SK-N-SH (cell line): ENCODE measurements around the gene SYNJ2. TPM values are rescaled to one million over a fixed set of nuclear protein-coding genes. Genes with fewer than 3 reads are reported as not detected.

Experiments used
- CTCF ChIA-PET: fragments of 300-600, 350-600 bp; formaldehyde crosslinking; extraction: SDS; loops from one replicate; lab custom pipeline; 2021; lab: Yijun Ruan, JAX
- POLR2A ChIA-PET: fragments of 350-600 bp; sonication (Branson Sonifier 250); formaldehyde crosslinking; extraction: SDS; loops from one replicate; lab custom pipeline; 2020; ENCODE audit warnings: antibody characterized with exemption, inconsistent platforms; lab: Yijun Ruan, JAX
- DNase-seq: peaks from one replicate; pipeline ENCODE4 v3.0.0; 2012
- H2AFZ ChIP-seq: fragments of 200-600 bp; sonication (generic); 2 replicates; pipeline ENCODE4 v1.8.1; 2016; ENCODE audit warnings: antibody characterized with exemption, mild to moderate bottlenecking, low read depth
- H3F3A ChIP-seq: fragments of 200-600 bp; sonication (generic); replicated peaks from 2 replicates; pipeline ENCODE3; 2016; ENCODE audit warnings: antibody characterized with exemption, mild to moderate bottlenecking; ENCODE audit not compliant: insufficient read depth
- H3K27ac ChIP-seq, 2 experiments: fragments of 200-500 bp in 1 of 2; fragments of 200-600 bp in 1 of 2; sonication (Bioruptor generic) in 1 of 2; sonication (generic), shearing (Covaris generic) in 1 of 2; 2 replicates each; pipeline versions ENCODE4 v1.5.1 to v1.6.1; 2014 to 2016; ENCODE audit warnings: low read depth in 2 of 2, inconsistent platforms in 1 of 2, low read length in 1 of 2, mild to moderate bottlenecking in 1 of 2, mixed read lengths in 1 of 2
- H3K27me3 ChIP-seq: fragments of 200-600 bp; sonication (generic), shearing (Covaris generic); 2 replicates; pipeline ENCODE4 v1.6.1; 2016; ENCODE audit warnings: mixed run types; ENCODE audit not compliant: insufficient read depth
- H3K36me3 ChIP-seq, 2 experiments: fragments of 200-500 bp in 1 of 2; fragments of 200-600 bp in 1 of 2; sonication (Bioruptor generic) in 1 of 2; sonication (generic) in 1 of 2; replicated peaks in 1 of 2; 2 replicates each; pipeline versions ENCODE3 to v1.5.1; 2014 to 2016; ENCODE audit warnings: low read length in 1 of 2, mild to moderate bottlenecking in 1 of 2; ENCODE audit not compliant: insufficient read depth in 2 of 2, control insufficient read depth in 1 of 2
- H3K4me1 ChIP-seq, 2 experiments: fragments of 200-500 bp in 1 of 2; fragments of 200-600 bp in 1 of 2; sonication (Bioruptor generic) in 1 of 2; sonication (generic), shearing (Covaris generic) in 1 of 2; 2 replicates each; pipeline versions ENCODE4 v1.5.1 to v1.6.1; 2014 to 2016; ENCODE audit warnings: low read depth in 1 of 2, low read length in 1 of 2, mixed run types in 1 of 2; ENCODE audit not compliant: insufficient read depth in 2 of 2, control insufficient read depth in 1 of 2
- H3K4me2 ChIP-seq: fragments of 200-600 bp; sonication (generic), shearing (Covaris generic); 2 replicates; pipeline ENCODE4 v1.6.1; 2017; ENCODE audit warnings: mixed run types
- H3K4me3 ChIP-seq, 2 experiments: fragments of 200-500 bp in 1 of 2; fragments of 200-600 bp in 1 of 2; sonication (Bioruptor generic) in 1 of 2; sonication (generic), shearing (Covaris generic) in 1 of 2; 2 replicates each; pipeline versions ENCODE4 v1.5.1 to v1.8.1; 2014 to 2016; ENCODE audit warnings: low read depth in 2 of 2, inconsistent platforms in 1 of 2, low read length in 1 of 2, mild to moderate bottlenecking in 1 of 2, mixed read lengths in 1 of 2, moderate library complexity in 1 of 2
- H3K79me2 ChIP-seq: fragments of 200-600 bp; sonication (generic); 2 replicates; pipeline ENCODE4 v1.8.1; 2017; ENCODE audit warnings: mild to moderate bottlenecking; ENCODE audit not compliant: insufficient read depth
- H3K9ac ChIP-seq: fragments of 200-600 bp; sonication (generic); 2 replicates; pipeline ENCODE4 v1.6.1; 2017; ENCODE audit warnings: mixed run types
- H3K9me2 ChIP-seq: fragments of 200-600 bp; sonication (generic); 2 replicates; pipeline ENCODE4 v1.6.1; 2017; ENCODE audit warnings: mixed run types
- H3K9me3 ChIP-seq: fragments of 200-600 bp; sonication (generic); 2 replicates; pipeline ENCODE4 v1.6.1; 2017; ENCODE audit warnings: mixed run types, mild to moderate bottlenecking, moderate library complexity
- H4K20me1 ChIP-seq: fragments of 200-600 bp; sonication (generic); 2 replicates; pipeline ENCODE4 v1.6.1; 2017; ENCODE audit warnings: mild to moderate bottlenecking, mixed run types; ENCODE audit not compliant: insufficient read depth
- EP300 ChIP-seq, 2 experiments: IDR thresholded peaks; 2 replicates each; pipeline versions ENCODE4 v1.4.0 to v1.6.1; 2012; ENCODE audit warnings: borderline replicate concordance in 1 of 2, low read depth in 1 of 2, low read length in 1 of 2
- FOXJ3 ChIP-seq: sonication (generic); formaldehyde crosslinking; IDR thresholded peaks from 2 replicates; pipeline ENCODE4 v1.5.1; 2020; ENCODE audit warnings: mild to moderate bottlenecking, missing genetic modification reagents
- GATA2 ChIP-seq: sonication (generic); formaldehyde crosslinking; IDR thresholded peaks from 2 replicates; pipeline ENCODE4 v1.5.0; 2020; ENCODE audit warnings: mild to moderate bottlenecking, missing genetic modification reagents
- IRF3 ChIP-seq: fragments of 150-350 bp; IDR thresholded peaks from 2 replicates; pipeline ENCODE4 v1.6.1; 2016; ENCODE audit warnings: mild to moderate bottlenecking, low read depth, low read length
- NFIC ChIP-seq: IDR thresholded peaks from 2 replicates; pipeline ENCODE4 v1.4.0; 2012; ENCODE audit warnings: borderline replicate concordance
- NRF1 ChIP-seq: IDR thresholded peaks from 2 replicates; pipeline ENCODE4 v1.6.1; 2012; ENCODE audit warnings: low read depth, mild to moderate bottlenecking, low read length
- RAD21 ChIP-seq: IDR thresholded peaks from 2 replicates; pipeline ENCODE4 v1.6.1; 2012; ENCODE audit warnings: mild to moderate bottlenecking, low read length
- REST ChIP-seq: IDR thresholded peaks from 2 replicates; pipeline ENCODE4 v1.6.1; 2012; ENCODE audit warnings: mild to moderate bottlenecking, low read depth, low read length, moderate library complexity
- RFX5 ChIP-seq: IDR thresholded peaks from 2 replicates; pipeline ENCODE4 v1.6.1; 2012; ENCODE audit warnings: mild to moderate bottlenecking, improper control_type of control experiment, low read length
- SMC3 ChIP-seq: IDR thresholded peaks from 2 replicates; pipeline ENCODE4 v1.6.1; 2012; ENCODE audit warnings: low read depth, low read length, improper control_type of control experiment
- TAF1 ChIP-seq: IDR thresholded peaks from 2 replicates; pipeline ENCODE4 v1.6.1; 2012; ENCODE audit warnings: low read depth, mild to moderate bottlenecking, low read length, moderate library complexity, borderline replicate concordance
- YY1 ChIP-seq: IDR thresholded peaks from 2 replicates; pipeline ENCODE4 v1.4.0; 2012; ENCODE audit warnings: low read depth, mild to moderate bottlenecking
- WGBS: methylation state at CpG from one replicate; pipeline ENCODE4 v1.1.6; 2017; ENCODE audit warnings: low lambda C conversion rate; 5-methylcytosine and 5-hydroxymethylcytosine counted together
- polyA plus RNA-seq, 3 experiments: library from polyadenylated mRNA; depleted of rRNA; stranded (reverse); fragments of >200 nt; gene quantifications; 2 replicates each; pipeline ENCODE4 v1.2.3, GENCODE V29; 2012

SYNJ2 gene
- polyA plus RNA-seq, 1 of the 3 experiments (the other 2 are of a cell fraction), result 40.0 TPM

- Histone ChIP-seq H4K20me1 (no peaks in the 10 kb centered on the region), H3K9ac (peak overlapping the region; percentile 5; the same call in 1 of the 2 replicates), H3K36me3 (peaks cover 25 to 57% of the 10 kb centered on the region in 2 experiments), H3K79me2 (peaks cover 9% of the 10 kb centered on the region), H3F3A (peaks cover 29% of the 10 kb centered on the region), H3K9me2 (no peaks in the 10 kb centered on the region), H3K27ac (peak overlapping the region in 1 of 2 experiments; percentile 76; a peak in 2 of 4 replicates), H3K4me2 (no peak overlapping the region), H2AFZ (no peak overlapping the region), H3K4me3 (no peak overlapping the region), H3K9me3 (no peaks in the 10 kb centered on the region), H3K27me3 (no peaks in the 10 kb centered on the region), H3K4me1 (peaks cover 11 to 30% of the 10 kb centered on the region in 2 experiments; a peak in 3 of 4 replicates)
- POLR2A ChIA-PET, result no interaction called here
- 91% methylated on average over 10 of the region's 10 CpGs for WGBS
- CTCF ChIA-PET, result interaction anchor here (0.9 to 5.8 kb wide), 6 partner anchors 9 to 314 kb away, joined by 3 to 69 read pairs (median 24); partner anchors contain the start of gene SYNJ2
- DNase-seq, result no peak
- TF ChIP-seq GATA2, result no peak
- no peak for TF ChIP-seq REST
- TF ChIP-seq IRF3, result no peak
- no peak for TF ChIP-seq SMC3
- no peak for TF ChIP-seq NFIC
Measured at GRCh38 chr6:158070513-158070912, 88.8 kb downstream of the SYNJ2 start.

- Histone ChIP-seq H3K36me3 (peaks cover 18 to 53% of the 10 kb centered on the region in 2 experiments), H4K20me1 (no peaks in the 10 kb centered on the region)
- POLR2A ChIA-PET, result no interaction called here
Measured at GRCh38 chr6:158071121-158072082, 89.7 kb downstream of the SYNJ2 start.

More at GRCh38 chr6:158071121-158072082, 89.7 kb downstream of the SYNJ2 start:
- DNase-seq, result peak; percentile 44
- Histone ChIP-seq H3K4me3 (no peak overlapping the region), H3K4me1 (peaks cover 11 to 30% of the 10 kb centered on the region in 2 experiments; a peak in 3 of 4 replicates), H3K9ac (no peak overlapping the region), H3K4me2 (no peak overlapping the region), H3K27me3 (no peaks in the 10 kb centered on the region), H3F3A (peaks cover 29% of the 10 kb centered on the region)
- WGBS, result 95% methylated on average over 28 of the region's 34 CpGs
- CTCF ChIA-PET, result interaction anchor here (0.7 to 5.8 kb wide), 60 partner anchors 9 to 391 kb away, joined by 3 to 69 read pairs (median 5); partner anchors contain the start of gene SYNJ2
- TF ChIP-seq NRF1, result no peak
- no peak for TF ChIP-seq YY1
- TF ChIP-seq RAD21, result no peak
- TF ChIP-seq EP300 (IDR thresholded peaks at IDR 0.05; ENCODE audit: borderline replicate concordance in 1 of 2, low read depth in 1 of 2, low read length in 1 of 2), result no peak
- no peak for TF ChIP-seq TAF1
- no peak for TF ChIP-seq GATA2
- TF ChIP-seq FOXJ3 (CRISPR knock-in tag), result no peak
- TF ChIP-seq NFIC, result no peak
- TF ChIP-seq RFX5, result no peak
- TF ChIP-seq, all 33 proteins: peak for 0
- H3K9me2 ChIP-seq, result no peaks in the 10 kb centered on the region
- H3K79me2 ChIP-seq, result peaks cover 6% of the 10 kb centered on the region; the same call in 1 of the 2 replicates
- H3K9me3 ChIP-seq, result no peaks in the 10 kb centered on the region
- H2AFZ ChIP-seq, result no peak overlapping the region
- H3K27ac ChIP-seq, result peak overlapping the region in 1 of 2 experiments; percentile 76; a peak in 2 of 4 replicates
